ENCODE measurements around the gene SLC15A2.

GRCh38 chr3:121916189-121916588 lies 22.0 kb downstream of the SLC15A2 start:
- TF ChIP-seq CTCF (IDR thresholded peaks at IDR 0.05) (no peak), POLR2A (IDR thresholded peaks at IDR 0.05; ENCODE audit: low read depth) (no peak), POLR2AphosphoS5 (IDR thresholded peaks at IDR 0.05) (no peak)

All from esophagus muscularis mucosa (tissue), 3 donors.